Mesodermal cell (in vitro differentiated cells): ENCODE results near the gene SPIC.

ENCODE experiments used
- H3K27ac ChIP-seq: 2 replicates; pipeline ENCODE4 v1.7.0; 2013; ENCODE audit warnings: mild to moderate bottlenecking, low read depth, low read length, moderate library complexity; ENCODE audit not compliant: severe bottlenecking
- H3K36me3 ChIP-seq: 2 replicates; pipeline ENCODE4 v1.7.1; 2013; ENCODE audit warnings: mild to moderate bottlenecking, low read length, moderate library complexity; ENCODE audit not compliant: control insufficient read depth, insufficient read depth
- H3K4me1 ChIP-seq: one replicate; pipeline ENCODE4 v1.7.1; 2013; ENCODE audit warnings: mild to moderate bottlenecking, low read length; ENCODE audit not compliant: insufficient read depth, control insufficient read depth, poor library complexity, severe bottlenecking
- H3K4me3 ChIP-seq: 2 replicates; pipeline ENCODE4 v1.7.0; 2013; ENCODE audit warnings: low read length, control low read depth, mild to moderate bottlenecking; ENCODE audit not compliant: insufficient read depth, poor library complexity, severe bottlenecking; ENCODE audit errors: extremely low read depth
- H3K9me3 ChIP-seq: 2 replicates; pipeline ENCODE4 v1.7.1; 2013; ENCODE audit warnings: mild to moderate bottlenecking, low read length, moderate library complexity; ENCODE audit not compliant: control insufficient read depth
- WGBS, 2 experiments: methylation state at CpG; one replicate each; pipeline ENCODE4 v1.1.5; 2013; ENCODE audit warnings: missing lambda C conversion rate in 2 of 2; ENCODE audit not compliant: insufficient coverage in 2 of 2; 5-methylcytosine and 5-hydroxymethylcytosine counted together

Gene SPIC

DNA sequence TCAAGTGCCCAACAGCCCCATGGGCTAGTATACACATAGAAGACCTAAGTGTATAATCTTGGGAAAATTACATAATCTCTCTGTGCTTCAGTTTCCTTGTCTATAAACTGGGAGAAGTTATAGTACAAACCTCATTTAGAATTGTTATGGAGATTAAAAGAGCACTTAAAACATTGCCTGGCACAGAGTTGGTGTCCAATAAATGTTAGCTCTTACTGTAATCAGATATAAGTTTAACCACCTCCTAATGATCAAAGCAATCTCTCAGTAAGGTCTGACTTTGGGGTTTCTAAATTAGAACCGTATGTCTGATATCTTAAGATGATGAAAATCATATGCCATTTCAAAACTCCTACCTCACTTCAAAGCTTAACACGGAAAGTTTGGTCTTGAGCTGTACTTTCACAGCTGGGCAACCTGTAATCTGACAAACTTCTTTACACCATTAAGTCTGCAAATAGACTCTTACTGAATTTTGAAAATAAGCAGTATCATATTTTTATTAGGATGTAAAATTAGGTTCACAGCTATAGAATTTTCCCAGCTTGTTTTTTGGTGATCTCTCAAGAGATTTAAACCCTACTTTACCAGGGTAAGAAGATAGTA lies 61.0 kb downstream of the SPIC start:
- whole genome bisulfite sequencing, 2 experiments = no CpG with 5 or more reads among the region's 2 CpGs
- H3K4me1 ChIP-seq = no peaks in the 10 kb centered on the region
- no peak overlapping the region for H3K27ac ChIP-seq
- H3K9me3 ChIP-seq = no peaks in the 10 kb centered on the region
- H3K36me3 ChIP-seq = no peaks in the 10 kb centered on the region
- H3K4me3 ChIP-seq = no peak overlapping the region
